GM18508 (cell line): ENCODE results near the gene C9orf50.
"Not testable (repeated sequence)": the region's sequence is repeated elsewhere in the genome, so short reads cannot be mapped to it uniquely, and the experiment has no call there.

Experiments
- ATAC-seq: cut with Tn5 transposase; IDR thresholded peaks from one replicate; pipeline ENCODE4 v1.9.1; 2021; ENCODE audit warnings: moderate number of reproducible peaks; ENCODE audit not compliant: insufficient read depth, unreplicated experiment

Gene C9orf50, protein sequence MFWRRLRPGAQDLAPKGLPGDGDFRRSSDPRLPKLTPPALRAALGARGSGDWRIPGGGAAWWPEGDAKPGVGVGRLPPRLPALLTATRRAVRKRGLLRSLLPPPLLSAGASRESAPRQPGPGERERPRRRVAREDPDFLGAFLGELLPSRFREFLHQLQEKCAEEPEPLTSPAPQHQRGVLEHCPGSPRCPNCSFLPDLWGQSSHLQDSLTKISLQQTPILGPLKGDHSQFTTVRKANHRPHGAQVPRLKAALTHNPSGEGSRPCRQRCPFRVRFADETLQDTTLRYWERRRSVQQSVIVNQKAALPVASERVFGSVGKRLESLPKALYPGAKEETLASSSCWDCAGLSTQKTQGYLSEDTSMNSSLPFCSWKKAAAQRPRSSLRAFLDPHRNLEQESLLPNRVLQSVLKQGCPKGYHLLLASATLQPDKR

GRCh38 chr9:129620669-129621295 is at the start of gene C9orf50:
C9orf50 (minus strand) TSS chr9:129621101; CDS start chr9:129620574, 527 bp downstream.
- ATAC-seq = no peak

DNA sequence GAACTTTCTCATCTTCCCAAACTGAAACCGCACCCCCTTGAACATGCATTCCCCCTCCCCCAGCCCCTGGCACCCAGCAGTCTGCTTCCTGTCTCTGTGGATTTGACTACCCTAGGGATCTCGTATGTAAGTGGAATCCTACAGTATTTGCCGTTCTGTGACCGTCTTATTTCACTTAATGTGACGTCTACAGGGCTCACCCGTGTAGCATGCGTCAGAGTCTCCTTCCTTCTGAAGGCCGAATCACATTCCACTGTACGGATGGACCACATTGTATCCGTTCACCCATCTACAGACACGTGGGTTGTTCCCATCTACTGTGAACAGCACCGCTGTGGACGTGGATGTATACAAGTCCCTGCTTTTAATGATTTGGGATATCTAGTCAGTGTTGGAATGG is 49.0 kb upstream of the C9orf50 start:
- ATAC-seq = no peak

DNA sequence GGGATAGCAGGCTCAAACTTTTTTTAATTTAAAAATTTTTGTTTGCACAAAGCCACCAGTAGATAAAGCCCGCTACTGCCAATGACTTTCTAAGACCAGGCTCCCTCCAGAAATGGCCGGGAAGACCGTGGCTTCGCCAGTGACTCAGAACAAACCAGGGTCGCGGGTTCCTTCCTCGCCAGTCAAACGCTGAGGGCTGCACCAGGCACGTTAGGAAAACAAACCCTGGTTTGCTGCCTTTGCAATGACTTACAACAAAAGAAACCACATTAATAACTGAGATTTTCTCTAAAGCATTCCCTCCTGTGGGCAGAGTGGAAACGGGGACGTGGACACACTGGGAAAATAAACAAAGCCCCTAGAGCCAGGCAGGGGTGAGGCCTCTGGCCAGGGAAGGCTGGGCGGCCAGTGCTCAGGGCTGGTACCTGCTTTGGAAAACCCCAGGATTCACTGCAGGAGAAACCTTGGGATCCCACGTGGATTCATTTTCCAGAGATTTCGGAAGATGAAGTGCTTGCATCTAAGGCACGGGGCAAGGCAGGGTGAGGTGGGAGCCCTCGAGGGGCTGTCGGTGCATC is 48.3 kb upstream of the C9orf50 start:
- ATAC-seq = no peak

DNA sequence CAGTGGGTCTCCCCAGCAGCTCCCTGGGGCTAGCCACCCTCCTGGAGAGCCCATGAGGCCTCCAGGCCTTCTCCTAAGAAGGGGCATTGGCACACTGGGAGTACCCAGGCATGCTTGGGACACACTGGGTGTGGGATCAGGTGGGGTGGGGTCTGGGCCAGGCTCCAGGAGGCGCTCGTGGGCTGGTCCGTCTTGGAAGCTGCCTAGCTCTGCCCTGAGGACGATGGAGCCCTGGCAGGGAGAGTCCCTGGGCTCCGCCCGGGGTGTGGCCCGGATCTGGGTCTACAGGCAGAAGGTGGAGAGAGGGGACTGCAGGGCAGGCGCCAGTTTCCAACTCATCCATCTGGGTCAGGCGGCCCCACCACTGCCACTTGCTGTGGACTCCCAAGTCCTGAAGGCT is 46.9 kb upstream of the C9orf50 start:
- ATAC-seq = no peak

- no peak for ATAC-seq
These were observed 46.5 kb upstream of the C9orf50 start for GRCh38 chr9:129667378-129667777.

DNA sequence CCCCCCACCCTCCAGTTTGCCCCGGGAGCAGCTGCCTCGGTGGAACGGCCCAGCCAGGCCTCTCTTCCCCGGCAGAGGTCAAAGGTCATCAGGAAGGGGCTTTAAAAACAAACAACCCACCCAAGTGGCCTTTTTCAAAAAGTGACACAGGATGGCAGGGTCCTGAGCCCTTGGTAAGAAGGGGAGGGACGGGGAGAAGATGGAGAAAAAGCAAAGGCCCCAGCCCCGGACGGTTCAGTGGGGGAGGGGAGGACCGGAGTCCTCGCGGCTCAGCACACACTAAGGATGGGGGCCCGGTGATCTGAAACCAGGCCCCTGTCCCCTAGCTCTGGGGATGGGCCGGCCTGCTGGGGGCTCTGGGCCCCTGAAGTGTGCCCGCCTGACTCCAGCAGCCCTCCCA is 45.7 kb upstream of the C9orf50 start:
- ATAC-seq = no peak

- no peak for ATAC-seq
These were observed 45.1 kb upstream of the C9orf50 start for GRCh38 chr9:129665814-129666520.

DNA sequence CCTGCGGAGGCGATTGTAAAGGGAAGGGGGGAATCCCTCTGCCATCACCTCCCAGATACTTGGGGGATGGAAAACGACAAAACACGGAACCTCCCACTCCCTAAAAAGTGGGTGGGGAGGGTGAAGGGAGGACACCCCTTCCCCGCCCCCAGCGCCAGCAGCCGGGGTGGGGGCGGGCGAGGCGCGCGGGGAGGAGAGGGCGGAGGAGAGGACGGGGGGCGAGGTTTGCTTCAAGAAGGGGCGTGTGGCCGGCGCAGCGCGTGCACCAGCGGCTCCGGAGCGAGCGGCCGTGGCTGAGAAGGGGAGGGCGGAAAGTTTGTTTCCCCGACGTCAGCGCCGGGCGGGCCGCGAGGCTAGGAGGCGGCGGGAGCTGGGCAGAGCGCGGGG is 44.5 kb upstream of the C9orf50 start, which contains the start of gene PRRX2:
PRRX2 (plus strand) TSS at position 259 of the 387 bp plus-strand sequence. CDS start 221 bp downstream, outside the sequence.
- no peak for ATAC-seq

DNA sequence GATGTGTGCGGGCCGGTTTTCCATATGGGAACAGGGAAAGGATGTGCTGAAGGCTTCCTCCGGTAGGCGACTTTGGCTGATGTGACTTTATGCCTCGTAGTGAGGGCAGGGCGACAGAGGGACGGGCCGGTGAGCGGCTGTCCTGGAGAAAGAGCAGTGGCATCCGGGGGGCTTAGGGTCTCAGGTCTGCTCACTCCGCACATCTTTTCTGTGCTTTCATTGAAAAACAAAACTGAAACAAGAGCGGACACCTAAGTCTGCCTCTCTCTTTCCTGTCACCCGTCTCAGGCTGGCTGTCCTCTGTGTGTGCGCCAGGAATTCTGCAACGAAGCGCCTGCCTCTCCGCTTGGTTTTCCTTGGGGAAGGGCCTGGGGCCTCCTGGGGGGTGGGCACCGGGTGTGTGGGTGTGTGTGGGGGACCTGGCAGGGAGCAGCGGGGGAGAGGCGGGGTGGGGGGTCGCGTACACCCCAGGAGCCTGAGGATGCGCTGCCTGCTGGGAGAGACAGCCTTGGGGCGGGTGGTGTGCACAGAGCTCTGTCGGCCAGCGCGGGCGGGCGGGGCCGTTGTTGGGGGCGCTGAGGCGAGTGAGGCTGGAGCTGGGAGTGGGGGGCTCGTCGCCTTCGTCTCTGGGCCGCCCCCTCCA is 44.0 kb upstream of the C9orf50 start:
- no peak for ATAC-seq

DNA sequence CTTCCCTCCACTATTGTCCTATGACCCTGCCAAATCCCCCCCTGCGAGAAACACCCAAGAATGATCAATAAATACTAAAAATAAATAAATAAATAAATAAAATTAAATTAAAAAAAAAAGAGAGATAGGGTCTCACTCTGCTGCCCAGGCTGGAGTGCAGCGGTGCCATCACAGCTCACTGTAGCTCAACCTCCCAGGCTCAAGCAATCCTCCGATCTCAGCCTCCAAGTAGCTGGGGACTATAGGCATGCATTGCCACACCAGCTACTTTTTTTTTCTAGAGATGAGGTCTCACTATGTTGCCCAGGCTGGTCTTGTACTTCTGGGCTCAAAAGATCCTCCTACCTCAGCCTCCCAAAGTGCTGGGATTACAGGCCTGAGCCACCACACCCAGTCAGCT is 41.3 kb upstream of the C9orf50 start:
- ATAC-seq = not testable (repeated sequence)

- no peak for ATAC-seq
These were observed 40.1 kb upstream of the C9orf50 start for GRCh38 chr9:129661029-129661428.

DNA sequence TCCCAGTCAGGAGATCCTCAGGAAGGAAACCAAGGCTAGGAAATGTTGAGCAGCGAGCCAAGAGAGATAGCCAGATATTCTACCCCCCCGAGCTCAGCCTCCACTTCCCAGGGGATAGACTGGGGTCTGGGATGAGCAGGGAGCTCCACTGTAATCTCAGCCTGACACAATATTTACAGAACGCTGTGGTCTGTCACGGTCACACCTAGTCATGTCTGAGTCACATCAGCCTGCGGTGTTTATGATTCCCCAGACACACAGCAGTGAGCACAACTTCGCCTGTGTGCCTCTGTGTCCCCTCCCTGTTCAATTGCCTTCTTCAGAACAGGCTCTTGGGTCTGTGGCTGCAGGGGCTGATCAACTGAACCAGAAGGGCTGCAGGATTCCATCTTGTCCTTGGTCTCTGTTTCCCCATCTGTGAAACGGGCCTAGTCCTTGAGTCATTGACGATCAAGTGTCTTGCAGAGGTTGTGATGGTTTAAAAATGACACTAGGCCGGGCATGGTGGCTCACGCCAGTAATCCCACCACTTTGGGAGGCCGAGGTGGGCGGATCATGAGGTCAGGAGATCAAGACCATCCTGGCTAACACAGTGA is 36.0 kb upstream of the C9orf50 start:
- no peak for ATAC-seq

- ATAC-seq = no peak
These were observed 34.8 kb upstream of the C9orf50 start for GRCh38 chr9:129655696-129656095.

DNA sequence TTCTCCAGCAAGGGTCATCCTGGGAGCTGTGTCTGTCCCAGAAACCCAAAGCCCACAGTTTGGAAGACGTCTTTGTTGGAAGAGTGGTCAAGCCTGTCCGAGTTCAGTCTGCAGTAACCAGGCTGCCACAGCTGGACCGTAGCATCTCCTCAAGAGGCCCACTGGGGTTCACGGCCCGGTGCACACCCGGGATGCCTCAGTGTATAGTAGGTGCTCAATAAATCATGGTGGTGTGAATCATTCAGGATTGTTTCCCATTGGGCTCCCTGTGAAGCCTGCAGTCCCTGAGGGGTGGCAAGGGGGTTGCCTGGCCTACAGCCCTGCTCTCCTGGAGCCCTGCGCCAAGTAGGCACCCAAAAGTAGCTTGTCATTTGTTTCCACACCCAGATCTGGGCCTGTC is 34.3 kb upstream of the C9orf50 start:
- no peak for ATAC-seq

DNA sequence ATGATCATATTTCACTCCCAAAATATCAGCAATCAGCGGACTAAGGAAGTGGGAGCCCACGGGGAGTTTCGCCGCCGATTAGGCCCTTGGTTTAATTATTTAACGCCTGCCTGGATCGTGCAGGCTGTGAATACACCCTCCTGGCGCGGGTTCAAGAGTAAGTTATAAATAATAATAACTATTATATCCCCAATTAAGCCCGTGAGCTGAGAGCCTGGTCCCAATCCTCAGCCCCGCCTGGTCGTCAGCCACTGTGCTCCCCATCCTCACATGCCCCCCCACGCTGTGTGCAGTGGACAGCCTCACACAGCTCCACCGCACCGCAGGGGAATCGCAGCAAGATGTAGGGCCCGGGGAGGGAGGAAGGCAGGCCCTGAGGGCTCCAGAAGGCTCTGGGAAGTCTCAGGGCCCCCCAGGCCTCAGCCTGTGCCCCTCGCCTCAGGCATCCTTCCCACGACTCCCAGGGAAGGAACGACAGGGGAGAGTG is 33.7 kb upstream of the C9orf50 start:
- no peak for ATAC-seq

DNA sequence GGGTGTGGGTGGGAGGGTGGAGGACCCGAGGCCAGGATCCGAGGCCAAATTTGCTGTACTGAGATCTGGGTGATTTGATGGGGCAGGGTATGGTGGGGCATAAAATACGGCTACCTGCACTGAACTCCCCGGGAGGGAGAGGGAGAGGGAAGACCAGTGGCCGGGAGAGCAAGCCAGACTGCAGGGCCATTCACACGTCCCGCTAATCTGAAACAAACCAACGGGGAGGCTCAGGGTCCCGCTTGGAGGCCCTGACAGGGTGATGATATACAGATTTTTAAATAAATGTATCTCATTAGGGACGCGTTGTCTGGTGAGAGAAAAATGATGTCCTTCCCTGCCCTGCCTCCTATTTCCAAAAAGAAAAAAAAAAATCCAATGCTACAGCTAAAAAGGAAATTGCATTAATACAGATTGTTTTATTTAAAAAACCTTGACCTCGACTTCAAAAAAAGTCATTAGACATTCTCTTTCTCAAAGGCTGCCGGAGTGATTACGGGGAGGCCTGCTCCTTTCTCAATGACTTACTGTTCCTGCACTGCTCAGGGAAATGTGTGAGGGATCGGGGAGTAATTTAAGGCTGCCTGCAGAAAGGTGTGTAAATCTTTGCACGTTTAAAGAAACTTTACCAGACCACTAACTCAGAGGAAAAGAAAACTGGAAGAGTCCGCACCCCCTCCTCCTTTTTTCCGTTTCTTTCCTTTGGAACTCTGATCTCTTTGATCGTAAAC is 33.1 kb upstream of the C9orf50 start:
- no peak for ATAC-seq

DNA sequence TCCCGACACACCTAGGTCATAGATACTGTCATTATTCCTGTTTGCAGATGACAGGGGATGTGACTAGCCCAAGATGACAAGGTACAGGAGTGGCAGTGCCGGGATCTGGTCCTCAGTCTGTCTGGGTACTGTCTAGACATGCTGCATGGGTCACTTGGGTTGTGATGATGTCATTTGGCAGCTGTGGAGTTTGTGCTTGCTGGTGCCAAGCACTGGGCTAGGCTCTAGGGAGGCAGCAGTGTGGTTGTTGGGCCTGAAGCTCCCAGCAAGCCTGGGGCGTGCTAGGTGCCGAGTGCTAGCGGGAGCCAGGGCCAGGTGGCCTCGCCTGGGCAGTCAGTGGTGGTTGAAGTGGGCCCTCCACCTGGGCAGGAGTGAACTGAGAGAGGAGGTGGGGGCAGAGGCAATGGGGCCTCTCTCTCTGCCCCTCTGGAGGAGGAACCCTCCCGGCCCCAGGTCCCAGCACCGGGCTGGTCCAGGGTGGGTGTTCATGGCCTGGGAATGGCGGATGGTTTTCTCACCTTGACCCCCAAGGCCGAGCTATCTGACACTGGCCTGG is 29.9 kb upstream of the C9orf50 start:
- ATAC-seq = no peak

GRCh38 chr9:129649726-129650679 is 29.1 kb upstream of the C9orf50 start:
- ATAC-seq = no peak
